Activated T-cell treated with anti-CD3 and anti-CD28 coated beads, Interleukin-2, amount 50 U/mL, for 4 hours (primary cell): ENCODE results near the gene DNAJC5G. TPM values are rescaled to one million over a fixed set of nuclear protein-coding genes. Genes with fewer than 3 reads are reported as not detected.
A peak's percentile ranks its signal among the peaks of the same experiment; 100 is the strongest.
"Not testable (repeated sequence)": the region's sequence is repeated elsewhere in the genome, so short reads cannot be mapped to it uniquely, and the experiment has no call there.

ENCODE experiments used
- ATAC-seq, 2 donors: fragments of 200-7000 bp; cut with Tn5 transposase; one replicate each; pipeline ENCODE4 v1.10.0; 2021
- DNase-seq: peaks from one replicate; pipeline ENCODE4 v3.0.0-alpha.2; 2020
- H3K27me3 Mint-ChIP-seq: one replicate; pipeline ENCODE4 v1.8.0; 2021; ENCODE audit warnings: low read depth, mixed read lengths
- H3K36me3 Mint-ChIP-seq: one replicate; pipeline ENCODE4 v1.8.0; 2022; ENCODE audit warnings: mixed read lengths; ENCODE audit not compliant: insufficient read depth
- H3K4me1 Mint-ChIP-seq: one replicate; pipeline ENCODE4 v1.8.0; 2021; ENCODE audit warnings: low read depth, mixed read lengths
- H3K4me3 Mint-ChIP-seq: one replicate; pipeline ENCODE4 v1.8.0; 2021; ENCODE audit warnings: mild to moderate bottlenecking, moderate library complexity, mixed read lengths
- H3K9me3 Mint-ChIP-seq: one replicate; pipeline ENCODE4 v1.8.0; 2021; ENCODE audit warnings: mixed read lengths
- total RNA-seq, 3 donors: library from RNA; stranded (reverse); gene quantifications; one replicate each; pipeline ENCODE4 v1.2.1, GENCODE V29; 2021

DNAJC5G gene
- total RNA-seq, 3 donors from 2014 or later: not detected

GRCh38 chr2:27263287-27264252 is 11.7 kb upstream of the DNAJC5G start:
- DNase-seq: no peak
- peaks cover 51% of the 10 kb centered on the region for H3K27me3 Mint-ChIP-seq
- peak overlapping the region; percentile 86 for H3K4me3 Mint-ChIP-seq
- no peaks in the 10 kb centered on the region for H3K36me3 Mint-ChIP-seq
- peaks cover 33% of the 10 kb centered on the region for H3K4me1 Mint-ChIP-seq
- H3K9me3 Mint-ChIP-seq: no peaks in the 10 kb centered on the region
- no peak for ATAC-seq

- peaks cover 47% of the 10 kb centered on the region for H3K27me3 Mint-ChIP-seq
- no peaks in the 10 kb centered on the region for H3K36me3 Mint-ChIP-seq
- peak overlapping the region; percentile 86 for H3K4me3 Mint-ChIP-seq
- H3K4me1 Mint-ChIP-seq: peaks cover 33% of the 10 kb centered on the region
- DNase-seq (no peak), ATAC-seq (peak; percentile 59 to 60)
- no peaks in the 10 kb centered on the region for H3K9me3 Mint-ChIP-seq
Measured at GRCh38 chr2:27264253-27264752, 10.9 kb upstream of the DNAJC5G start.

GRCh38 chr2:27264753-27265535 is 10.3 kb upstream of the DNAJC5G start:
- DNase-seq (peak; percentile 61), ATAC-seq (peak; percentile 64 to 70)
- H3K9me3 Mint-ChIP-seq: no peaks in the 10 kb centered on the region
- H3K27me3 Mint-ChIP-seq: peaks cover 48% of the 10 kb centered on the region
- peaks cover 33% of the 10 kb centered on the region for H3K4me1 Mint-ChIP-seq
- no peaks in the 10 kb centered on the region for H3K36me3 Mint-ChIP-seq
- peak overlapping the region; percentile 70 for H3K4me3 Mint-ChIP-seq

GRCh38 chr2:27265536-27265870 is 9.7 kb upstream of the DNAJC5G start:
- Mint-ChIP-seq H3K27me3 (peaks cover 45% of the 10 kb centered on the region), H3K4me1 (peaks cover 33% of the 10 kb centered on the region), H3K36me3 (no peaks in the 10 kb centered on the region), H3K4me3 (no peak overlapping the region), H3K9me3 (no peaks in the 10 kb centered on the region)
- DNase-seq (no peak), ATAC-seq (no peak)

DNA sequence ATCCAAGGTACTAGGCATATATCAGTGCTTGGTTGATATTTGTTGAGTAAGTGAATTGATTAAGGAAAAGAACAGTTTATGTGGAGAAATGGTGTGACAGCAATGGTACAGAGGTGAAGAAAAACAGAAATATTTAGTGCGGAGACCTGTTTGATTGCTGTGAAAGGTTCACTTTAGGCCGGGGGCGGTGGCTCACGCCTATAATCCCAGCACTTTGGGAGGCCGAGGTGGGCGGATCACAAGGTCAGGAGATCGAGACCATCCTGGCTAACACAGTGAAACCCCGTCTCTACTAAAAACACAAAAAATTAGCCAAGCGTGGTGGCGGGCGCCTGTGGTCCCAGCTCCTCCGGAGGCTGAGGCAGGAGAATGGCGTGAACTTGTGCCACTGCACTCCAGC is 6.9 kb upstream of the DNAJC5G start:
- H3K9me3 Mint-ChIP-seq, H3K36me3 Mint-ChIP-seq, H3K4me3 Mint-ChIP-seq, ATAC-seq, DNase-seq: not testable (repeated sequence)
- peaks cover 32% of the 10 kb centered on the region for H3K27me3 Mint-ChIP-seq
- H3K4me1 Mint-ChIP-seq: peaks cover 17% of the 10 kb centered on the region

GRCh38 chr2:27270131-27270530 is 5.1 kb upstream of the DNAJC5G start:
- Mint-ChIP-seq H3K36me3 (no peaks in the 10 kb centered on the region), H3K4me3 (no peak overlapping the region), H3K4me1 (peaks cover 5% of the 10 kb centered on the region), H3K27me3 (peaks cover 18% of the 10 kb centered on the region), H3K9me3 (no peaks in the 10 kb centered on the region)
- DNase-seq (no peak), ATAC-seq (no peak)

DNA sequence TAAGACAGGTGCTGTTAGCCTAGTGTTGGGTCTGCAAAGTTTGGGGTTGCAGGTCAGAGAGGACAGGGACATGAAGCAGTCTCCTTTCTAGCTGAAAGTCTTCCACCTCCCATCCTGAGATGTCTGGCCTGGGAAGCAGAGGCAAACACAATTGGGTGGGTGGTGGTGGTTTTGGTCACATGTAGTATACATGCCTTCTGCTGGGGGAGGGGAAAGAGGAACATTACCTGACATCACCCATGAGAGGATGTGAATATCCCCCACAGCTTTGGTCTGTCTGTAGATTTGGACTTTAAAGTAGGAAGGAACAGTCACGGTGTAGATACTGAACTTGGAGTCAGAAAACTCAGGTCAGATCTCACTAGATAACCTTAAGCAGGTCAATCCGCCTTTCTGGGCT is 4.6 kb upstream of the DNAJC5G start:
- DNase-seq (no peak), ATAC-seq (no peak)
- Mint-ChIP-seq H3K4me3 (no peak overlapping the region), H3K27me3 (peaks cover 13% of the 10 kb centered on the region), H3K4me1 (peaks cover under 1% of the 10 kb centered on the region), H3K9me3 (no peaks in the 10 kb centered on the region), H3K36me3 (no peaks in the 10 kb centered on the region)

DNA sequence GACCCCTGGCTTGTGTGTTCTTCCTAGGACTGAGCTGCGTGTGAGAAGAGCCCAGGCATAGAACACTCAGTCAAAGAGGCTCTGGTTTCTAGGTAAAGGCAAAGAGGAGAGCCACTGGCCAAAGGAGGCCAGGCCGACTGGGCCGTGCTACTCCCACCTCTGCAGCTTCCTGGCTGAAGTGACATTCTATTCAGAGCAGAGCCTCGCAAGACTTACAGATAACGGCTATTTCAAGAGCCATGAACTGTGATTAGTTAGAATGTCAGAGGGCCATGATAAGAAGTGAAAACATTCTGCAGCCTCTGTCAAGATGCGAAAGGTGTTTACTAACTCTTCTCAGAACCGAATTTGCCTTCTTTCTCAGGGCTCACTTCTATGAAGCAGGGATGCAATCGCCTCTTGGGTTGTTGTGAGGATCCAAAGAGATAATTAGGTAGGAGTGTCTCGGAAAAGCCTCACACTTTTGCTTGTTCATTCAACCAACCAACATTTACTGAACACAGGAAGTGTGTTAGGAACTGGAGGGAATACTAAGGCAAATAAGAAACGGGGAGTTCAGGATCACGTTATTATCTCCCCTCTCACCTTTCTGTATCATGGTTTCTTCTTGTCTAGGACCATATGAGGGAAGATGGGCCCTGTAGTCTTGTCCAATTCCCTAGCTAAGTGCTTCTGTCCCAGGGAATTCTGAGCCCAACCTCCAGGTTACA is 3.4 kb upstream of the DNAJC5G start:
- no peak for ATAC-seq
- Mint-ChIP-seq H3K9me3 (no peaks in the 10 kb centered on the region), H3K4me3 (no peak overlapping the region)

DNA sequence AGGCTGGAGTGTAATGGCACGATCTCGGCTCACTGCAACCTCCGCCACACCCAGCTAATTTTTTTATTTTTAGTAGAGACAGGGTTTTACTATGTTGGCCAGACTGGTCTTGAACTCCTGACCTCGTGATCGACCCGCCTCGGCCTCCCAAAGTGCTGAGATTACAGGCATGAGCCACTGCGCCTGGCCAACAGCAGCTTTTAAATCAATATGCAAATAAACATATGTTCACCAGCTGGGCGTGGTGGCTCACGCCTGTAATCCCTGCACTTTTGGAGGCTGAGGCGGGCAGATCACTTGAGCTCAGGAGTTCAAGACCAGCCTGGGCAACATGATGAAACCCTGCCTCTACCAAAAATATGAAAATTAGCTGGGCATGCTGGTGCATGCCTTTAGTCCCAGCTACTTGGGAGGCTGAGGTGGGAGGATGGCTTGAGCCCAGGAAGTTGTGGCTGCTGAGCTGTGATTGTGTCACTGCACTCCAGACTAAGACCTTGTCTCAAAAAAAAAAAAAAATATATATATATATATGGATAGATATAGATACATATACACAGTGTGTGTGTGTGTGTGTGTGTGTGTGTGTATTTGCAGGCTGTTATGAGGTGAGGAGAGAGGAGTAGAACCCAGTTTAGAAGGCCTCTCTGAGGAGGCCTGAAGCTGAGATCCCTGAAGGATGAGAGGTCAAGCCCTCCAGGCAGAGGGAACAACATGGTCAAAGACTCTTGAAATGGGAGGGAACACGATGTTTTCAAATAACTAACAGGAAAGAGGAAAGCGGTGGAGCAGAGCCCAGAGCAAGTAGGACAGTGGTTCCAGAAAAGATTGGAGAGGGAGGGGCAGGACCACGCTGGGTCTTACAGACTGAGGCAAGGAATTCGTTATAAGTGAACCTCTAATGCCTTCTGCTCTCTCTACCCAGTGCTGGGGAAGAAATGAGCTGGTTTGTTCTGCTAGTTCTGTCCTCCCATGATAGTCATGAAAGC is 2.4 kb upstream of the DNAJC5G start:
- not testable (repeated sequence) for ATAC-seq, DNase-seq, H3K36me3 Mint-ChIP-seq, H3K9me3 Mint-ChIP-seq, H3K4me3 Mint-ChIP-seq, H3K4me1 Mint-ChIP-seq
- H3K27me3 Mint-ChIP-seq: peaks cover 12% of the 10 kb centered on the region

More for the DNA sequence above, 3.4 kb upstream of the DNAJC5G start:
- no peaks in the 10 kb centered on the region for H3K4me1 Mint-ChIP-seq
- DNase-seq: no peak
- peaks cover 12% of the 10 kb centered on the region for H3K27me3 Mint-ChIP-seq
- no peaks in the 10 kb centered on the region for H3K36me3 Mint-ChIP-seq

GRCh38 chr2:27278010-27278409 is 2.8 kb downstream of the DNAJC5G start:
- Mint-ChIP-seq H3K9me3 (no peaks in the 10 kb centered on the region), H3K36me3 (no peaks in the 10 kb centered on the region), H3K27me3 (peaks cover 21% of the 10 kb centered on the region), H3K4me3 (no peak overlapping the region), H3K4me1 (peaks cover 1% of the 10 kb centered on the region)
- ATAC-seq (no peak), DNase-seq (no peak)

- ATAC-seq: no peak
- no peaks in the 10 kb centered on the region for H3K9me3 Mint-ChIP-seq
Measured at GRCh38 chr2:27280826-27281225, 5.6 kb downstream of the DNAJC5G start.

DNA sequence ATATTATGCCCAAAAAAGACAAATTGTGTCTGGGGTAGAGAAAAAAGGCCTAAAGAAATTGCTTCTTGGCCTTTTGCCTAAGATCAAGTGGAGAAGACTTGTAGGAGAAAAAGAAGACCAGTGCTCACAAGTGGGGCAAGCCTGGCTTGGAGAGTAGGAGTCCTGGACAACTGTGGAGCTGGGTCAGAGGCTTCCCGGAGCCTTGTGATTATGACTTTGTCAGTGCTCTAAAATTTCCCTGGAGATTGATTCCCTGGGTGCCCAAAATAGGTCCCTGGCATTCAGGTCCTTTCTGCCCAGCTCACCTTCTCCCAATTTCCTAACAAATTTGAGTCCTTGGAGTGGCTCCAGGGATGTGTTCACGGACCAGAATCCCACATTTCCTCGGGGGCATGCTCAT is 6.2 kb downstream of the DNAJC5G start:
- ATAC-seq: no peak
- DNase-seq: no peak
- Mint-ChIP-seq H3K4me1 (peaks cover 1% of the 10 kb centered on the region), H3K36me3 (no peaks in the 10 kb centered on the region), H3K9me3 (no peaks in the 10 kb centered on the region), H3K27me3 (peaks cover 21% of the 10 kb centered on the region), H3K4me3 (no peak overlapping the region)

More at GRCh38 chr2:27280826-27281225, 5.6 kb downstream of the DNAJC5G start:
- DNase-seq: no peak
- no peak overlapping the region for H3K4me3 Mint-ChIP-seq
- H3K4me1 Mint-ChIP-seq: peaks cover 1% of the 10 kb centered on the region
- H3K27me3 Mint-ChIP-seq: peaks cover 21% of the 10 kb centered on the region
- no peaks in the 10 kb centered on the region for H3K36me3 Mint-ChIP-seq

DNA sequence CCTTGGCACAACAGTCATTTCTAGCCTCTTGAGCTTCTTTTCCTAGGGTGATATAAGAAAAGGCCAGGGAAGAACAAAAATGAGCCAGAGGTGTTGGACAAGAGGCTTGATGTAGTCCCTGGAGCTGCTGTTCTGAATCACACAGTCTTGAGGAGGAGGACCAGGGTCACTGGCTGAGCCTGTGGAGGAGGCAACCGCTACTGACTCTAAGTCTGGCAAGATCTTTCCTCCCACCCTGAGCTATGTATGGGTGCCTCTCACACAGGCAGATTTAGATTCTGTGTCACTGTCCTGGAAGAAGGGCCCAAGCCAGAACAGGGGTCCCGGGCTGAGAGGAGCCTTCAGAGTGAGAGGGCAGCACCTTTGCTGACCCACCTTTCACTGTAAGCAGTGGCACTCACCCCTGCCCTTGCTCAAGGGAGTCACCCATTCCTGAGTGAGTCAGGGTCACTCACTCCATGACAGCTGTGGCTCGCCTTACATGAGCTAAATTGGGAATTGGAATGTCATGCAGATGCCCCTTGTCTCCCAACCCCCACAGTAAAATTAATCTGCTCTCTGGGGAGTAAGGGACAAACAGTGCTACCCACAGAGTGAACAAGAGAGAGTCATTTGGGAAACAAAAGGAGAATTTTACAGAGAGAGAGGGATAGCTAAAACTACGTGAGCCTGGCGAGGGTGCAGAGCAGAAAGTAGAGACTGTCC is 6.8 kb downstream of the DNAJC5G start, which contains the start of gene TRIM54:
Gene TRIM54, plus strand, starts transcription at position 575 of the 705 bp plus-strand sequence. CDS start 303 bp downstream, outside the sequence.
- no peak for DNase-seq
- ATAC-seq: no peak
- peaks cover 21% of the 10 kb centered on the region for H3K27me3 Mint-ChIP-seq
- no peaks in the 10 kb centered on the region for H3K36me3 Mint-ChIP-seq
- no peaks in the 10 kb centered on the region for H3K9me3 Mint-ChIP-seq
- H3K4me1 Mint-ChIP-seq: peaks cover 1% of the 10 kb centered on the region
- no peak within 1 kb of the TSS for H3K4me3 Mint-ChIP-seq
